Measurements from ENCODE around the gene ANKRD23. TPM values are rescaled to one million over a fixed set of nuclear protein-coding genes. Genes with fewer than 3 reads are reported as not detected.
A peak's percentile ranks its signal among the peaks of the same experiment; 100 is the strongest.
"Not testable (repeated sequence)": the region's sequence is repeated elsewhere in the genome, so short reads cannot be mapped to it uniquely, and the experiment has no call there.

The ANKRD23 gene
- 4.4 TPM for total RNA-seq

- no peak for ATAC-seq
- DNase-seq (ENCODE audit: low spot score), result no peak
Measured at GRCh38 chr2:96843538-96844268, at the start of gene ANKRD23. Gene ANKRD23, minus strand, starts transcription at chr2:96844021. Its CDS starts 29 bp downstream, at chr2:96843992.

GRCh38 chr2:96891591-96892333 is 47.9 kb upstream of the ANKRD23 start:
- ATAC-seq (peak; percentile 67), DNase-seq (ENCODE audit: low spot score) (no peak)

- DNase-seq (ENCODE audit: low spot score) (no peak), ATAC-seq (no peak)
Measured at GRCh38 chr2:96890726-96891385, 47.0 kb upstream of the ANKRD23 start.

- DNase-seq (ENCODE audit: low spot score) (no peak), ATAC-seq (no peak)
Measured at GRCh38 chr2:96890252-96890651, 46.4 kb upstream of the ANKRD23 start.

- DNase-seq (ENCODE audit: low spot score); ATAC-seq: not testable (repeated sequence)
Measured at GRCh38 chr2:96889502-96889901, 45.7 kb upstream of the ANKRD23 start.

- no peak for DNase-seq (ENCODE audit: low spot score)
Measured at GRCh38 chr2:96888072-96889011, 44.5 kb upstream of the ANKRD23 start.

GRCh38 chr2:96887493-96888012 is 43.7 kb upstream of the ANKRD23 start:
- DNase-seq (ENCODE audit: low spot score) (no peak), ATAC-seq (no peak)

More at GRCh38 chr2:96888072-96889011, 44.5 kb upstream of the ANKRD23 start:
- peak; percentile 17 for ATAC-seq

- DNase-seq (ENCODE audit: low spot score) (no peak), ATAC-seq (peak; percentile 17)
Measured at GRCh38 chr2:96885432-96886347, 41.9 kb upstream of the ANKRD23 start.

- no peak for DNase-seq (ENCODE audit: low spot score)
- peak; percentile 39 for ATAC-seq
Measured at GRCh38 chr2:96884299-96885094, 40.7 kb upstream of the ANKRD23 start.

GRCh38 chr2:96883306-96883705 is 39.5 kb upstream of the ANKRD23 start:
- ATAC-seq (no peak), DNase-seq (ENCODE audit: low spot score) (no peak)

- DNase-seq (ENCODE audit: low spot score) (no peak), ATAC-seq (no peak)
Measured at GRCh38 chr2:96882906-96883305, 39.1 kb upstream of the ANKRD23 start.

GRCh38 chr2:96882230-96882629 is 38.4 kb upstream of the ANKRD23 start:
- DNase-seq (ENCODE audit: low spot score) (no peak), ATAC-seq (no peak)

GRCh38 chr2:96881349-96882195 is 37.8 kb upstream of the ANKRD23 start:
- ATAC-seq (no peak), DNase-seq (ENCODE audit: low spot score) (no peak)

GRCh38 chr2:96880891-96881273 is 37.1 kb upstream of the ANKRD23 start:
- ATAC-seq (no peak), DNase-seq (ENCODE audit: low spot score) (no peak)

GRCh38 chr2:96879545-96880040 is 35.8 kb upstream of the ANKRD23 start:
- no peak for ATAC-seq
- no peak for DNase-seq (ENCODE audit: low spot score)

GRCh38 chr2:96878796-96879544 is 35.1 kb upstream of the ANKRD23 start:
- no peak for ATAC-seq

GRCh38 chr2:96878171-96878570 is 34.4 kb upstream of the ANKRD23 start:
- no peak for ATAC-seq
- DNase-seq (ENCODE audit: low spot score), result no peak

More at GRCh38 chr2:96878796-96879544, 35.1 kb upstream of the ANKRD23 start:
- no peak for DNase-seq (ENCODE audit: low spot score)
